IMR-90 (cell line): ENCODE measurements around the gene EGFR. TPM values are rescaled to one million over a fixed set of nuclear protein-coding genes. Genes with fewer than 3 reads are reported as not detected.

ENCODE experiments used
- ATAC-seq: fragments of 200-7000 bp; cut with Tn5 transposase; 2 replicates; pipeline ENCODE4 v1.9.1; 2020; ENCODE audit warnings: low read depth, mild to moderate bottlenecking, moderate library complexity
- BruUV-seq: library from RNA; stranded (reverse); fragments of 400-500 nt; replicated peaks from 2 replicates; lab custom pipeline; 2021; lab: Mats Ljungman, UMichigan
- CTCF ChIA-PET: fragments of 300-600 bp; formaldehyde crosslinking; extraction: SDS; loops from one replicate; lab custom pipeline; 2021; ENCODE audit warnings: antibody characterized with exemption; lab: Yijun Ruan, JAX
- POLR2A ChIA-PET: fragments of 300-600 bp; sonication (Branson Sonifier 250); formaldehyde crosslinking; loops from one replicate; lab custom pipeline; 2022; ENCODE audit warnings: antibody characterized with exemption; ENCODE audit not compliant: unreplicated experiment; lab: Charles Lee
- DNase-seq: peaks from one replicate; pipeline ENCODE4 v3.0.0; 2013
- H2AFZ ChIP-seq: replicated peaks from 2 replicates; pipeline ENCODE3; 2013; ENCODE audit warnings: low read length, mild to moderate bottlenecking; ENCODE audit not compliant: poor library complexity
- H2AK5ac ChIP-seq: 2 replicates; pipeline ENCODE4 v1.6.1; 2013; ENCODE audit warnings: low read depth, low read length, inconsistent platforms
- H2AK9ac ChIP-seq: replicated peaks from 2 replicates; pipeline ENCODE3; 2013; ENCODE audit warnings: mild to moderate bottlenecking, low read depth, low read length, moderate library complexity; ENCODE audit not compliant: poor library complexity
- H2BK120ac ChIP-seq: 2 replicates; pipeline ENCODE4 v1.6.1; 2013; ENCODE audit warnings: low read depth, low read length, inconsistent platforms
- H2BK15ac ChIP-seq: 3 replicates; pipeline ENCODE4 v1.6.1; 2013; ENCODE audit warnings: low read depth, low read length, inconsistent platforms
- H2BK20ac ChIP-seq: 2 replicates; pipeline ENCODE4 v1.6.1; 2013; ENCODE audit warnings: low read depth, mild to moderate bottlenecking, inconsistent platforms, low read length, moderate library complexity
- H2BK5ac ChIP-seq: 2 replicates; pipeline ENCODE4 v1.6.1; 2013; ENCODE audit warnings: mild to moderate bottlenecking, low read depth, low read length, inconsistent platforms; ENCODE audit not compliant: poor library complexity, severe bottlenecking
- H3K14ac ChIP-seq: replicated peaks from 2 replicates; pipeline ENCODE4 v1.6.1; 2013; ENCODE audit warnings: low read depth, low read length, inconsistent platforms
- H3K18ac ChIP-seq: 2 replicates; pipeline ENCODE4 v1.6.1; 2013; ENCODE audit warnings: low read depth, low read length, control low read depth
- H3K23ac ChIP-seq: 2 replicates; pipeline ENCODE4 v1.6.1; 2013; ENCODE audit warnings: low read depth, low read length, inconsistent platforms
- H3K27ac ChIP-seq: 2 replicates; pipeline ENCODE4 v1.5.1; 2013; ENCODE audit warnings: mild to moderate bottlenecking, control low read depth, low read length; ENCODE audit not compliant: insufficient read depth
- H3K27me3 ChIP-seq: 2 replicates; pipeline ENCODE4 v1.6.1; 2013; ENCODE audit warnings: low read length; ENCODE audit not compliant: control insufficient read depth, insufficient read depth
- H3K36me3 ChIP-seq: 2 replicates; pipeline ENCODE4 v1.6.1; 2013; ENCODE audit warnings: low read length, mixed read lengths; ENCODE audit not compliant: control insufficient read depth, insufficient read depth
- H3K4ac ChIP-seq: 2 replicates; pipeline ENCODE4 v1.6.1; 2013; ENCODE audit warnings: low read depth, low read length, inconsistent platforms
- H3K4me1 ChIP-seq: 2 replicates; pipeline ENCODE4 v1.6.1; 2013; ENCODE audit warnings: low read length, mixed read lengths; ENCODE audit not compliant: control insufficient read depth, insufficient read depth
- H3K4me2 ChIP-seq: 2 replicates; pipeline ENCODE4 v1.6.1; 2013; ENCODE audit warnings: low read depth, mild to moderate bottlenecking, control low read depth, low read length, moderate library complexity
- H3K4me3 ChIP-seq: 2 replicates; pipeline ENCODE4 v1.5.1; 2013; ENCODE audit warnings: low read depth, mild to moderate bottlenecking, control low read depth, low read length, moderate library complexity; ENCODE audit not compliant: insufficient read depth
- H3K56ac ChIP-seq: 2 replicates; pipeline ENCODE4 v1.6.1; 2013; ENCODE audit warnings: low read length, inconsistent platforms; ENCODE audit not compliant: insufficient read depth; ENCODE audit errors: extremely low read depth
- H3K79me1 ChIP-seq, 2 experiments: 2 replicates each; pipeline ENCODE4 v1.6.1; 2013; ENCODE audit warnings: low read length in 2 of 2, inconsistent platforms in 1 of 2, low read depth in 1 of 2
- H3K9ac ChIP-seq: 2 replicates; pipeline ENCODE4 v1.6.1; 2013; ENCODE audit warnings: low read depth, low read length, control low read depth
- H3K9me1 ChIP-seq: 2 replicates; pipeline ENCODE4 v1.6.1; 2013; ENCODE audit warnings: low read length, inconsistent platforms; ENCODE audit not compliant: insufficient read depth
- H3K9me3 ChIP-seq: 2 replicates; pipeline ENCODE4 v1.6.1; 2013; ENCODE audit warnings: low read length; ENCODE audit not compliant: control insufficient read depth, insufficient read depth
- H4K20me1 ChIP-seq: 2 replicates; pipeline ENCODE4 v1.6.1; 2013; ENCODE audit warnings: low read length, inconsistent platforms; ENCODE audit not compliant: insufficient read depth
- H4K5ac ChIP-seq: 2 replicates; pipeline ENCODE4 v1.6.1; 2013; ENCODE audit warnings: mild to moderate bottlenecking, low read depth, low read length, control low read depth
- H4K8ac ChIP-seq, 2 experiments: 2 replicates each; pipeline ENCODE4 v1.6.1; 2013; ENCODE audit warnings: low read depth in 2 of 2, low read length in 2 of 2, control low read depth in 1 of 2, inconsistent platforms in 1 of 2
- H4K91ac ChIP-seq: 2 replicates; pipeline ENCODE4 v1.6.1; 2013; ENCODE audit warnings: low read depth, low read length, inconsistent platforms; ENCODE audit not compliant: insufficient read depth
- BHLHE40 ChIP-seq: fragments of 150-350 bp; IDR thresholded peaks from 2 replicates; pipeline ENCODE4 v1.6.1; 2016; ENCODE audit warnings: mild to moderate bottlenecking, low read depth, low read length
- CEBPB ChIP-seq: IDR thresholded peaks from 2 replicates; pipeline ENCODE4 v1.6.1; 2012; ENCODE audit warnings: low read depth, low read length, improper control_type of control experiment
- CHD1 ChIP-seq: IDR thresholded peaks from 2 replicates; pipeline ENCODE4 v1.6.1; 2012; ENCODE audit warnings: low read depth, low read length, improper control_type of control experiment
- ELK1 ChIP-seq: fragments of 150-350 bp; IDR thresholded peaks from 2 replicates; pipeline ENCODE4 v1.6.1; 2016; ENCODE audit warnings: low read depth, mild to moderate bottlenecking, low read length, moderate library complexity, borderline replicate concordance
- FOS ChIP-seq: fragments of 150-350 bp; IDR thresholded peaks from 2 replicates; pipeline ENCODE4 v1.6.1; 2016; ENCODE audit warnings: low read depth, low read length
- MAZ ChIP-seq: IDR thresholded peaks from 2 replicates; pipeline ENCODE4 v1.6.1; 2012; ENCODE audit warnings: low read depth, mild to moderate bottlenecking, low read length, improper control_type of control experiment, moderate library complexity, borderline replicate concordance
- NFE2L2 ChIP-seq: fragments of 150-350 bp; IDR thresholded peaks from 2 replicates; pipeline ENCODE4 v1.6.1; 2016; ENCODE audit warnings: low read depth, mild to moderate bottlenecking, low read length
- RAD21 ChIP-seq: IDR thresholded peaks from 2 replicates; pipeline ENCODE4 v1.6.1; 2012; ENCODE audit warnings: low read length, improper control_type of control experiment
- WGBS, 2 experiments: methylation state at CpG; one replicate each; pipeline versions ENCODE4 v1.1.5 to v1.1.7; 2013; ENCODE audit warnings: missing lambda C conversion rate in 2 of 2; ENCODE audit not compliant: insufficient read length in 1 of 2; ENCODE audit errors: extremely low coverage in 2 of 2; 5-methylcytosine and 5-hydroxymethylcytosine counted together
- dilution Hi-C: fragments of 300-500 bp; cut with HindIII; formaldehyde crosslinking; loops from one replicate; pipeline ENCODE4 v1.14.3; 2018; ENCODE audit warnings: low sequenced_read_pairs; ENCODE audit not compliant: unreplicated experiment
- in situ Hi-C: fragments of 300-500 bp; cut with MboI; formaldehyde crosslinking; loops from 3 replicates; pipeline ENCODE4 v1.14.3; 2019; ENCODE audit warnings: low sequenced_read_pairs, inconsistent platforms, mixed read lengths
- intact Hi-C: fragments of 100-400 bp; cut with micrococcal nuclease; formaldehyde crosslinking; loops from 2 replicates; pipeline ENCODE4 v1.10.0; 2022
- polyA plus RNA-seq, 3 experiments: library from polyadenylated mRNA; depleted of rRNA; stranded (reverse); fragments of >200 nt; gene quantifications; 2 replicates each; pipeline ENCODE4 v1.2.3, GENCODE V29; 2012; ENCODE audit warnings: low replicate concordance in 1 of 3
- total RNA-seq: library from RNA; depleted of rRNA; stranded (reverse); fragments of >200 nt; gene quantifications from 2 replicates; pipeline ENCODE4 v1.2.3, GENCODE V29; 2012

EGFR gene
- total and polyA plus RNA-seq, 2 of the 4 experiments (the other 2 are of a cell fraction), result 36.9 to 60.4 TPM

- Histone ChIP-seq H3K27me3 (no peaks in the 10 kb centered on the region), H3K14ac (no peak overlapping the region), H2BK120ac (no peak overlapping the region), H4K8ac (no peak overlapping the region), H3K56ac (no peak overlapping the region), H3K23ac (no peak overlapping the region), H4K5ac (no peak overlapping the region), H3K9me1 (no peaks in the 10 kb centered on the region; the same call in 1 of the 2 replicates), H3K9ac (no peak overlapping the region), H3K4ac (no peak overlapping the region), H3K4me1 (peaks cover 9% of the 10 kb centered on the region), H2AK5ac (no peak overlapping the region; the same call in 1 of the 2 replicates), H2BK5ac (no peak overlapping the region), H3K4me2 (no peak overlapping the region), H2AK9ac (no peak overlapping the region), H3K4me3 (no peak overlapping the region), H2BK15ac (no peak overlapping the region; the same call in 2 of the 3 replicates), H2BK20ac (no peak overlapping the region), H4K91ac (no peak overlapping the region), H3K79me1 (peaks cover 0 to 4% of the 10 kb centered on the region in 2 experiments; a peak in 1 of 4 replicates), H3K27ac (no peak overlapping the region), H3K9me3 (no peaks in the 10 kb centered on the region), H3K18ac (no peak overlapping the region), H2AFZ (no peak overlapping the region), H4K20me1 (no peaks in the 10 kb centered on the region), H3K36me3 (no peaks in the 10 kb centered on the region)
- ATAC-seq, result no peak
- CTCF ChIA-PET, result no interaction called here
- in situ Hi-C loops (no loop called here), dilution Hi-C loops (no loop called here), intact Hi-C loops (loop anchor here (5.0 kb wide), 1 partner anchor 37 kb away; no protein-coding TSS in a partner anchor)
- POLR2A ChIA-PET, result no interaction called here
- no TSS peak for BruUV-seq
- 80% methylated on average over 3 of the region's 8 CpGs; no CpG with 5 or more reads in 1 of the 2 experiments for WGBS, 2 experiments
- DNase-seq, result no peak
- TF ChIP-seq FOS (no peak), NFE2L2 (no peak), ELK1 (no peak), CEBPB (no peak), MAZ (no peak), CHD1 (no peak), BHLHE40 (no peak), RAD21 (no peak)
These were observed 230.5 kb downstream of the EGFR start for GRCh38 chr7:55249332-55249731.
